Liver (tissue), 3 donors: ENCODE data around the gene IQSEC1.

Source experiments
- CTCF ChIP-seq: fragments of 150-350 bp; IDR thresholded peaks from 2 replicates; pipeline ENCODE4 v1.5.1; 2017; ENCODE audit warnings: improper control_type of control experiment, low read depth, low read length; ENCODE audit not compliant: missing input control
- HNF4A ChIP-seq, 2 donors: conservative IDR thresholded peaks; 2 replicates each; pipeline ENCODE4 v1.6.1; 2016; ENCODE audit warnings: antibody characterized with exemption in 2 of 2, mild to moderate bottlenecking in 2 of 2
- MAX ChIP-seq: IDR thresholded peaks from 2 replicates; pipeline ENCODE4 v1.6.1; 2016; ENCODE audit warnings: antibody characterized with exemption
- RAD21 ChIP-seq, 2 donors: IDR thresholded peaks; 2 replicates each; pipeline ENCODE4 v1.6.1; 2016; ENCODE audit warnings: antibody characterized with exemption in 2 of 2, mild to moderate bottlenecking in 2 of 2
- REST ChIP-seq: IDR thresholded peaks from 2 replicates; pipeline ENCODE4 v1.6.1; 2016; ENCODE audit warnings: antibody characterized with exemption, mild to moderate bottlenecking
- SP1 ChIP-seq: IDR thresholded peaks from 2 replicates; pipeline ENCODE4 v1.6.1; 2018; ENCODE audit warnings: antibody characterized with exemption, mild to moderate bottlenecking
- YY1 ChIP-seq: IDR thresholded peaks from 2 replicates; pipeline ENCODE4 v1.6.1; 2016; ENCODE audit warnings: antibody characterized with exemption, mild to moderate bottlenecking
- donor health status: healthy.
- donor health status: healthy.

GRCh38 chr3:13051066-13051465, 22.2 kb downstream of the IQSEC1 start:
- TF ChIP-seq HNF4A (conservative IDR thresholded peaks at IDR 0.05) (no peak), CTCF (no peak), RAD21 (IDR thresholded peaks at IDR 0.05) (no peak), REST (no peak), YY1 (no peak), SP1 (no peak), MAX (no peak)
